Adrenal gland (tissue), 5 donors: ENCODE measurements around the gene RPL36AL.

ENCODE experiments used
- CTCF ChIP-seq, 6 experiments: fragments of 450-650 bp in 4 of 6; fragments of 200-600 bp in 2 of 6; sonication (generic) in 1 of 6; IDR thresholded peaks; 1 replicate in 5 of 6; 2 replicates in 1 of 6; pipeline versions ENCODE4 v1.5.1 to v1.8.0; 2016 to 2021; ENCODE audit warnings: antibody characterized with exemption in 6 of 6, mild to moderate bottlenecking in 2 of 6, moderate library complexity in 1 of 6
- POLR2A ChIP-seq, 2 donors: fragments of 450-650 bp; IDR thresholded peaks; one replicate each; pipeline ENCODE4 v1.6.1; 2017; ENCODE audit warnings: antibody characterized with exemption in 2 of 2, mild to moderate bottlenecking in 2 of 2, moderate library complexity in 1 of 2
- donor health status: DM: no; HTN: no; CAD: no.

- TF ChIP-seq CTCF (IDR thresholded peaks at IDR 0.05) (no peak), POLR2A (IDR thresholded peaks at IDR 0.05) (no peak)
Observed at GRCh38 chr14:49623387-49623786, 3.0 kb upstream of the RPL36AL start.
